ENCODE measurements around the gene PIEZO2. TPM values are rescaled to one million over a fixed set of nuclear protein-coding genes. Genes with fewer than 3 reads are reported as not detected.
A peak's percentile ranks its signal among the peaks of the same experiment; 100 is the strongest.

The PIEZO2 gene
- total and polyA plus RNA-seq, 12 donors = 0.07 to 1.4 (median 0.25) TPM; not detected in 1

GRCh38 chr18:11008505-11008904 is 140.9 kb downstream of the PIEZO2 start:
- no peak for TF ChIP-seq CTCF (IDR thresholded peaks at IDR 0.05)
- DNase-seq (no peak), ATAC-seq (no peak)
- Histone ChIP-seq H3K4me1 (no peaks in the 10 kb centered on the region), H3K27me3 (no peaks in the 10 kb centered on the region), H3K36me3 (no peaks in the 10 kb centered on the region), H3K4me3 (no peak overlapping the region), H3K9me3 (no peaks in the 10 kb centered on the region), H3K27ac (no peak overlapping the region)
- 77 to 97% methylated on average over 3 of the region's 3 CpGs for WGBS, 2 donors
- intact Hi-C loops (cut with DNase I) = no loop called here

- intact Hi-C loops (cut with DNase I) = no loop called here
- no peak for TF ChIP-seq CTCF (IDR thresholded peaks at IDR 0.05)
- Histone ChIP-seq H3K36me3 (no peaks in the 10 kb centered on the region), H3K4me1 (no peaks in the 10 kb centered on the region), H3K9me3 (no peaks in the 10 kb centered on the region), H3K27me3 (no peaks in the 10 kb centered on the region), H3K27ac (no peak overlapping the region), H3K4me3 (no peak overlapping the region)
- no peak for DNase-seq
- peak in 2 of 8 donors; percentile 10 to 52 for ATAC-seq
- WGBS, 2 donors = 75 to 84% methylated on average over 5 of the region's 5 CpGs
These were observed 143.8 kb downstream of the PIEZO2 start for GRCh38 chr18:11005528-11005927.

GRCh38 chr18:11004951-11005350 is 144.4 kb downstream of the PIEZO2 start:
- DNase-seq (no peak), ATAC-seq (no peak)
- Histone ChIP-seq H3K27ac (no peak overlapping the region), H3K27me3 (peaks cover 0 to 5% (median 0%) of the 10 kb centered on the region in 7 donors), H3K4me3 (no peak overlapping the region), H3K4me1 (no peaks in the 10 kb centered on the region), H3K9me3 (no peaks in the 10 kb centered on the region), H3K36me3 (no peaks in the 10 kb centered on the region)
- no peak for TF ChIP-seq CTCF (IDR thresholded peaks at IDR 0.05)
- intact Hi-C loops (cut with DNase I) = no loop called here

- Histone ChIP-seq H3K4me1 (no peaks in the 10 kb centered on the region), H3K9me3 (no peaks in the 10 kb centered on the region), H3K27ac (no peak overlapping the region), H3K4me3 (no peak overlapping the region), H3K36me3 (no peaks in the 10 kb centered on the region), H3K27me3 (peaks cover 0 to 5% (median 0%) of the 10 kb centered on the region in 7 donors)
- TF ChIP-seq CTCF (IDR thresholded peaks at IDR 0.05) = no peak
- no peak for ATAC-seq
- intact Hi-C loops (cut with DNase I) = no loop called here
- WGBS, 2 donors = 79 to 84% methylated on average over 4 of the region's 4 CpGs
- DNase-seq = no peak
These were observed 145.1 kb downstream of the PIEZO2 start for GRCh38 chr18:11004294-11004693.
